Effector memory CD4-positive, alpha-beta T cell (primary cell): Measurements from ENCODE around the gene DAPK2.

ENCODE experiments used
- DNase-seq, 3 donors: peaks; one replicate each; pipeline ENCODE4 v3.0.0-alpha.2; 2020
- H3K27ac ChIP-seq: 2 replicates; pipeline ENCODE4 v1.7.0; 2013; ENCODE audit warnings: mild to moderate bottlenecking, low read length, moderate library complexity; ENCODE audit not compliant: insufficient read depth, poor library complexity, severe bottlenecking
- H3K27me3 ChIP-seq: replicated peaks from 2 replicates; pipeline ENCODE4 v1.7.0; 2013; ENCODE audit warnings: mild to moderate bottlenecking, low read length; ENCODE audit not compliant: insufficient read depth, control insufficient read depth, poor library complexity, severe bottlenecking
- H3K36me3 ChIP-seq: 2 replicates; pipeline ENCODE4 v1.7.0; 2013; ENCODE audit warnings: mild to moderate bottlenecking, low read length, moderate library complexity; ENCODE audit not compliant: control insufficient read depth, insufficient read depth
- H3K4me1 ChIP-seq: 2 replicates; pipeline ENCODE4 v1.7.0; 2013; ENCODE audit warnings: low read length, mild to moderate bottlenecking; ENCODE audit not compliant: control insufficient read depth, insufficient read depth, poor library complexity, severe bottlenecking
- H3K4me3 ChIP-seq: 2 replicates; pipeline ENCODE4 v1.7.0; 2013; ENCODE audit warnings: low read length, low read depth, mild to moderate bottlenecking; ENCODE audit not compliant: insufficient read depth, poor library complexity, severe bottlenecking
- H3K9me3 ChIP-seq: 2 replicates; pipeline ENCODE4 v1.7.0; 2013; ENCODE audit warnings: mild to moderate bottlenecking, low read length, moderate library complexity; ENCODE audit not compliant: control insufficient read depth

The DAPK2 gene

DNA sequence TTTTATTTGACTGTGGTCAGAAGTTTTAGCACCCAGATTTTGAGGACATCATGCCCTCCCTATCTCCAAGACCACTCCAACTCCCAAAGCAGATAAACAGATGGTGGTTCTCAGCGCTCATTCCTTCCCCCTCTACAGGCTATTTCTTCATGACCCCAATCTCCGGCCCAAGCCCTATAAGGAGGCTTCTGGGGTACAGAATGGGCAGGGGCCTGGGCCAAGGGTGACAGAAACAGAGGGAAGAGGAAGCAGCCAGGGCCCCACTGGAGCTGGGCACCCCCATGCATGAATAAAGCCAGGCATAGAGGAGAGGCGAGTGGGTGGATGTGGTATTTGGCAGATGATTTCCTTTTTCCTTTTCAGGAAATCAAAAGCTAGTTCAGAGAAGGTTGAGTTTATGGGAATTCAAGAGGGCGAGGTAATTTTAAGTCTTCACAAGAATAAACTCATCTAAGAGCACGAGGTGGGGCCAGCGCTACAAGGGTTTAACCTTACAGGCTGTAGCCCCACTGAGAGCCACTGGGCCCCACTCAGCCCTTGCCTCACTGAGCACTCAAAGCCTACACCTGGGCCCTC, 107.7 kb downstream of the DAPK2 start:
- Histone ChIP-seq H3K9me3 (no peaks in the 10 kb centered on the region), H3K36me3 (no peaks in the 10 kb centered on the region), H3K4me3 (no peak overlapping the region), H3K27ac (no peak overlapping the region), H3K27me3 (no peaks in the 10 kb centered on the region), H3K4me1 (peaks cover 17% of the 10 kb centered on the region)
- DNase-seq: no peak

DNA sequence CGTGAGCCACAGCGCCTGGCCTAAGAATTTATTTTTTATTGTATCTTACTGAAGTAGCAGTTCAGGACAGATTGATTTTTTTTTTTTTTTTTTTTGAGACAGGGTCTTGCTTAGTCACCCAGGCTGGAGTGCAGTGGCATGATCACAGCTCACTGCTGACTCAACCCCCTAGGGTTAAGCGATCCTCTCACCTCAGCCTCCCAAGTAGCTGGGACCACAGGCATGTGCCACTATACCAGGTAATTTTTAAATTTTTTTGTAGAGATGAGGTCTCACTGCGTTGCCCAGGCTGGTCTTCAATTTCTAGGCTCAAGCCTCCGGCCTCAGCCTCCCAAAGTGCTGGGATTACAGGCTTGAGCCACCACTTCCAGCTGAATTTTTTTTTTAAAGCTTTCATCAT, 112.8 kb downstream of the DAPK2 start:
- H3K4me3 ChIP-seq: no peak overlapping the region
- no peak overlapping the region for H3K27ac ChIP-seq
- H3K36me3 ChIP-seq: no peaks in the 10 kb centered on the region
- peaks cover 4% of the 10 kb centered on the region for H3K4me1 ChIP-seq
- no peak for DNase-seq
- no peaks in the 10 kb centered on the region for H3K27me3 ChIP-seq
- H3K9me3 ChIP-seq: no peaks in the 10 kb centered on the region

DNA sequence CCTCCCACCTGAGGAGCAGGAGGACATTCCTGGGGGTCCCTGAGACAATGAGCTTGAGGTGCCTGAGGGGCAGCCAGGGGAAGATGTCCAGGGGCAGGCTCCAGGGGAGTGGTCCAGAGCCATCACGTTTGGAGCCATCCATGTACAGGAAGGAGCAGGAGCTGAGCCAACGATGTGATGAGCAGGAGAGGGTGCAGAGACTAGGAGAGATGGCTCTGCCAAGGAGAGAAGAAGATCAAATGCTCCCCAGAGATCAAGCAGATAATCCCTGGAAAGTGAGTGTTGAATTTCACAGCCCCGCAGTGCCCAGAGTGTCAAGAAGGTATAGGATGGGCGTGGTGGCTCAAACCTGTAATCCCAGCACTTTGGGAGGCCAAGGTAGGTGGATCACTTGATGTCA, 114.7 kb downstream of the DAPK2 start:
- Histone ChIP-seq H3K27me3 (no peaks in the 10 kb centered on the region), H3K4me1 (no peaks in the 10 kb centered on the region), H3K4me3 (no peak overlapping the region), H3K27ac (no peak overlapping the region), H3K9me3 (no peaks in the 10 kb centered on the region), H3K36me3 (no peaks in the 10 kb centered on the region)
- no peak for DNase-seq

DNA sequence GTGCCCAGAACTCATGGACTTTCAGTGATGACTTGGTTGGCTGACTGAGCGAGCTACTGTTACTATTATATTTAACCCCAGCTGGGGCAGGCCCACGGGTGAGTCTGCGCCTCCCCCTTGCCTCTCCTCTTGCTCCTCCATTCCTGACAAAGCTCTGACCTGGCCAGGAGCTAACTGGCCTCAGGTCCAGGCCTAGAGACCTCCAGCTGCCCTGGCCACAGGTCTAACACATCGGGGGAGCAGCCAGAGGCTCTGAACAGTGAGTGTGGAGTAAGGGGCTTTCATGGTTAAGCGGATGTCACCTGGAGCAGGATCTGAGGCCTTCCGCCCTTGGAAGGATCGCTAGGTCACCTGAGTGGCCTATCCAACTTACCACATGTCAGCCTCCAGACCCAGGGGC, 116.3 kb downstream of the DAPK2 start:
- DNase-seq: no peak
- Histone ChIP-seq H3K9me3 (no peaks in the 10 kb centered on the region), H3K4me1 (no peaks in the 10 kb centered on the region), H3K27me3 (no peaks in the 10 kb centered on the region), H3K36me3 (no peaks in the 10 kb centered on the region), H3K4me3 (no peak overlapping the region), H3K27ac (no peak overlapping the region)

DNA sequence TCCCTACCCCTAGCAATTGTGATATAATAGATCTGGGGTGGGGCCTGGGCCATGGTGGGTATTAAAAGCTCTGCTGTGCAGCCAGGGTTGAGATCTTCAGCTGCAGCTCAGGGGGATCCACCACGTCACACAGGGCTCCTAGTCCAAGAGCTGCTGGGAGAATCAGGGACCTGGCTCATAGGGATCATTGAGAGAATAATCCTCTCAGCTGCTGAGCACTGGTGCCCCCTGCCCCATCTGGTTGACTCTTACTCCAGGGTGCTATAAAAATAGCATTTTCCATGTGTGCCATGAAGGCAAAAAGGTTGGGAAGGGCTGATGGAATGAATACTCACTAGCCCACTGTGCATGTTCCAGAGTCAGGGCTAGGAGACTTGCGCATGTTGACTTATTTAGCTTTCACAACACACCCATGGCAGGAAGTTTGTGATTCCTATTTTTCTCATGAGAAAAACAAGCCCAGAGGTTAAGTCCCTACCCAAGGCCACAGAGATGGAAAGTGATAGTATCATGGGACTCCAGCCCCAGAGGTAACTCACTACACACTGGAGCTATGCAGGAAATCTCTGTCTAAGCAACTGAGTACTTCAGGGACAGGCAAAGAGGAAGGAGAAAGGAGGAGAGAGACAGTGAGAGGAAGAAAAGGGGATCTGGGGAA, 118.0 kb downstream of the DAPK2 start:
- Histone ChIP-seq H3K4me3 (no peak overlapping the region), H3K9me3 (no peaks in the 10 kb centered on the region), H3K27me3 (no peaks in the 10 kb centered on the region), H3K36me3 (no peaks in the 10 kb centered on the region), H3K4me1 (no peaks in the 10 kb centered on the region), H3K27ac (no peak overlapping the region)
- DNase-seq: no peak

DNA sequence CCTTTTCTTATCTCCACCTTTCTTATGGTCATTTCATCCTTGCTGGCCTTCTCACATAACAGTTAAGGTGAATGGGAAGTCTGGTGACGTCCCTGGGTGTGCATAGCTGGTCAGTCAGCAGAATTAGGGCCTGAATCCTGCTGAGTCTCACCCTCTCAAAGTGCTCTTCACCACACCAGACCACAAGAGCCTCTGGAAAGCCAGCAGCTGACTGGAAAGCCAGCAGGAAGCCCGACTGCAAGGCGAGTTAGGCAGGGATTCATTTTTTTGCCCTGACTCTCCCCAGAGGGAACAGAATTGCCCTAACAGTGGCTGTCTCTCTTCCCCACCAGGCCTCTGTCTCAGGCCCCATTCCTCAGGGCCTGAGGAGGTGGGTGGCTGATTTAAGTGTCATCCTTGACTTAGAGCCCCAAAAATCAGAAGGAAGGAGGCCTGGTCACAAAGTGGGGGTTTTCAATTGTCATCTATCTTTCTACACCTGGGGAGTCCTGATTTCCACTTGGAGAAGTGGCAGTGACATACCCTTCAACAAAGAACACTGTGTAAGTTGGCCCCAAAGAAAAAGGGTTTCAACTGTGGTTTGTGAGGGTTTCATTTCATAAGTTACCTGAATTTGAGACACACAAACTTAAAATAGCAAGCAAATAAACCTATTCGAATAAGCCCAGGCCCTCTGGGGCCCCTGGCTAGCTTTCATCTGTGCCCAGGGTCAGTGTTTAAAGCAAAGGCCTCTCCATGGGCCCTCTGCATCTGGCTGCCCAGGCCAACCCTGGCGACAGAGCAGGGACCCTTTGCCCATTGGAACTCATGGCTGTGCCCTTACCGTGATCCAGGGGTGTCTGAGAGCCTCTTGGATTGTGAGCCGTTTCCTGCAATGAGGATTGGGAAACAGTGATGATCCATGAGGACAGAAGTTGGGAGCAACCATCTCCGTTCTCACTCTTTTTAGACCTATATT, 122.0 kb downstream of the DAPK2 start:
- DNase-seq: no peak
- peaks cover 6% of the 10 kb centered on the region for H3K4me1 ChIP-seq
- no peaks in the 10 kb centered on the region for H3K36me3 ChIP-seq
- H3K4me3 ChIP-seq: no peak overlapping the region
- H3K27ac ChIP-seq: no peak overlapping the region
- H3K9me3 ChIP-seq: no peaks in the 10 kb centered on the region
- no peaks in the 10 kb centered on the region for H3K27me3 ChIP-seq

DNA sequence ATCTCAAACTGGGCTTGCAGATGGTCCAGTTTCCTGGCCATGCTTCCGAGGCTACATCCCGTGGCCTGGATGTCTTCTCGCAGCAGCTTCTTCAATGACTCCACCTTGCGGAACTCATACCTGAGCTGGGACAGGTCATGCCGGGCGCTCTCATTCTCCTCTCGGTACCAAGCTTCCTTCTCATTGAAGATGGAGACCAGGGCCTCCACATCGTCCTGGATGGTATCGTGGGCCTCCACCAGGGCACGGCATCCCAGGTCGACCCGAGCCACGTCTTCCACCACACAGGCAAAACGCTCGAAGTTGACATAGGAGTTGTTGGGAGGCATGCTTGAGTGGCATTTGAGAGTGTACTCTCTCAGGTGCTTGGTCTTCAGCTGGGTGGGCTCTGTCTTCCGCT, 123.4 kb downstream of the DAPK2 start:
- DNase-seq: no peak
- Histone ChIP-seq H3K9me3 (no peaks in the 10 kb centered on the region), H3K4me3 (no peak overlapping the region)

DNA sequence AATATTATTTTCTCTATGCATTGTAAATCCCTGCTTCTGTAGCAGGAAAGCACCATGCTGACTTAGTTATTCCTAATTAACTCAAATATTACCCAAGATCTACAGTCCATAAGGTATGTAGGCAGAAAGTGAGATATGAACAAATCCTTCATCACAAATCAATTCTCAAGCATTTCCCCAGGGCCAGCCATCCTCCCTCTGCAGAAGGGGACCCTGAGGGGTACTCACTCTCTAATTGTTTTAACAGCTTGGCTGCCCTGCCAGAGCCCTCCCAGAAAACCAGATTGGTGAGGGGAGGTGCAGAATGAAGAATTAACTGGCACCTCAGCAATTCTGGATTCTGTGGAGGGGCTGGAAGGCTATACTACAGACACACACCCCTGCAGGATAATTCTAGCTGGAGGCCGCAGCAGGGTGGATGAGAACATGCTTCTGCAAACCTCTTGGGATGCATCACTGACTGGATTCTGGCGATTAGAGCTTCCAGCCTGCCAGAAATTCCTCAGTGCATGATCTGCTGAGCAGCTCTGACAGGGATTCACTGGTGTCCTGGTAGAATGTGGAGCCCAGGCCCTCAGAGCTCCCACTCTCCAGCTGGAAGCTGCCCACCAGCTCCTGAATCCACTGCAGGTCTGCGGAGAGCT, 123.9 kb downstream of the DAPK2 start:
- no peak overlapping the region for H3K27ac ChIP-seq
- no peaks in the 10 kb centered on the region for H3K27me3 ChIP-seq
- no peak overlapping the region for H3K4me3 ChIP-seq
- no peaks in the 10 kb centered on the region for H3K9me3 ChIP-seq
- H3K4me1 ChIP-seq: peaks cover 6% of the 10 kb centered on the region
- no peak for DNase-seq
- H3K36me3 ChIP-seq: no peaks in the 10 kb centered on the region

More for the DNA sequence above, 123.4 kb downstream of the DAPK2 start:
- H3K27ac ChIP-seq: no peak overlapping the region
- peaks cover 6% of the 10 kb centered on the region for H3K4me1 ChIP-seq
- no peaks in the 10 kb centered on the region for H3K36me3 ChIP-seq
- H3K27me3 ChIP-seq: no peaks in the 10 kb centered on the region

DNA sequence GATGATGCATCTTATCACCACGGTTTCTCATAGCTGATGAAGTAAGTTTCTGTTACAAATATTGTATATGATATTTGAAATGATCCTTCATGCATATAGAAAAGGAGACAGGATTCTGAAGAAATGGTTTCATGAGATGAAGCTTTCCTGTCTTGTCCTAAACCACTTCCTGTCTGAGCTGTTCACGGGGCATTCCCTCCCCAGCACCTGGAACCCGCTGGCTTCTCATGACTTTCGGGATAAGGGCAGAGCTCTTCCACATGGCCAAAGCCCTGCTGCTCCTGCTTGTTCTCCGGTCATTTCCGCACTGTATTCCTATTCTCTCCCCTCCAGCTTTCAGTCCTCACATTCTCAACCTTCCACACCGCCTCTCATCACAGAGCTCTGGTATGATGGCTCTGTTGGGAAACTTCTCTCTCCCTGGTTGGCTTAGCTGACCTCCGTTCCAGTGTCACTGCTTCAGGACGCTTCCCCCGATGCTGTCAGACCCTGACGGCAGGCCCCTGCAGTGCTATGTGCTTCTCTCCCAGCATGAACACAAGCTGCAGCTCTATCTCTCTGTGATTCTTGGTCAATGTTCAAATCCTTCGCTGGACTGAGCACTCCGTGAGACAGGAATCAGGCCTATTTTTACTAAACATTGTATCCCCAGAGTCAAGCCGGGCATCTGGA, 125.6 kb downstream of the DAPK2 start:
- Histone ChIP-seq H3K36me3 (no peaks in the 10 kb centered on the region), H3K27ac (no peak overlapping the region), H3K4me3 (no peak overlapping the region), H3K27me3 (no peaks in the 10 kb centered on the region), H3K9me3 (no peaks in the 10 kb centered on the region), H3K4me1 (peaks cover 6% of the 10 kb centered on the region)
- no peak for DNase-seq
